ENCODE results near the gene DLL3. TPM values are rescaled to one million over a fixed set of nuclear protein-coding genes. Genes with fewer than 3 reads are reported as not detected.

Gene DLL3
- total and polyA plus RNA-seq, 9 of the 15 experiments (the other 6 are each of a cell fraction or from before 2014, with no cell fraction given): 0.80 to 6.3 (median 1.2) TPM

- H3K4me2 ChIP-seq (ENCODE audit: insufficient read depth, low read length): peak overlapping the region; percentile 85
- in situ Hi-C loops (cut with MboI): no loop called here
- H4K20me1 ChIP-seq (replicated peaks; ENCODE audit: control insufficient read depth, insufficient read depth, low read length): no peaks in the 10 kb centered on the region
- ATAC-seq (peak; percentile 91), FAIRE-seq (peak; percentile 23), DNase-seq (ENCODE audit: extremely low read depth in 1 of 4, low spot score in 3 of 4) (peak; percentile 90 to 92 (median 92))
- peaks cover 12 to 35% of the 10 kb centered on the region in 2 experiments for H3K4me1 ChIP-seq (replicated peaks in 1 of 2; ENCODE audit: control insufficient read depth in 2 of 2, insufficient read depth in 2 of 2, low read length in 2 of 2)
- H3K9me3 ChIP-seq (replicated peaks; ENCODE audit: control insufficient read depth, insufficient read depth, low read depth, low read length): no peaks in the 10 kb centered on the region
- no peaks in the 10 kb centered on the region for H3K79me2 ChIP-seq (ENCODE audit: control insufficient read depth, insufficient read depth, low read length)
- no peaks in the 10 kb centered on the region for H3K36me3 ChIP-seq (ENCODE audit: control insufficient read depth, insufficient read depth, low read length)
- peak overlapping the region; percentile 52 for H3K4me3 ChIP-seq
- WGBS (ENCODE audit: insufficient coverage, low coverage, missing lambda C conversion rate): 2% methylated on average over 31 of the region's 96 CpGs
- intact Hi-C loops (cut with micrococcal nuclease): no loop called here
- ChIA-PET POLR2A (interaction anchor here (1.0 to 1.9 kb wide), 3 partner anchors 25 to 71 kb away, joined by 3 to 4 read pairs (median 4); partner anchors contain the start of genes EID2B, RPS16 and TIMM50), CTCF (ENCODE audit: low intra/inter-chr PET ratio) (interaction anchor here (0.7 kb wide), 1 partner anchor 975 kb away, joined by 4 read pairs; no protein-coding TSS in a partner anchor)
- H2AFZ ChIP-seq (ENCODE audit: low read depth, low read length): peak overlapping the region; percentile 91
- H3K9me1 ChIP-seq (ENCODE audit: control insufficient read depth, insufficient read depth, low read length): no peaks in the 10 kb centered on the region
- H3K27me3 ChIP-seq (ENCODE audit: control insufficient read depth in 2 of 2, insufficient read depth in 2 of 2, low read length in 2 of 2): no peaks in the 10 kb centered on the region
- peak overlapping the region; percentile 24 to 93 for H3K9ac ChIP-seq (ENCODE audit: insufficient read depth in 1 of 2, low read depth in 2 of 2, low read length in 2 of 2)
- no TSS peak for BruUV-seq (replicated peaks)
- no peak overlapping the region for H3K27ac ChIP-seq (ENCODE audit: extremely low read depth, low read depth, low read length)
- TF ChIP-seq ZBTB11 (CRISPR knock-in tag; IDR thresholded peaks at IDR 0.05): peak in 1 of 3 experiments; percentile 73; a peak in 2 of 6 replicates
- no peak for TF ChIP-seq GTF2A2 (tag; IDR thresholded peaks at IDR 0.05)
- peak in 1 of 2 experiments; percentile 81; a peak in 1 of 4 replicates for TF ChIP-seq TEAD1 (CRISPR knock-in tag; IDR thresholded peaks at IDR 0.05)
- TF ChIP-seq ZNF143 (CRISPR knock-in tag; IDR thresholded peaks at IDR 0.05): no peak
- TF ChIP-seq SP2 (IDR thresholded peaks at IDR 0.05; ENCODE audit: extremely low read depth, low read depth, low read length, poor library complexity, severe bottlenecking): no peak
- TF ChIP-seq, protein P1, sequence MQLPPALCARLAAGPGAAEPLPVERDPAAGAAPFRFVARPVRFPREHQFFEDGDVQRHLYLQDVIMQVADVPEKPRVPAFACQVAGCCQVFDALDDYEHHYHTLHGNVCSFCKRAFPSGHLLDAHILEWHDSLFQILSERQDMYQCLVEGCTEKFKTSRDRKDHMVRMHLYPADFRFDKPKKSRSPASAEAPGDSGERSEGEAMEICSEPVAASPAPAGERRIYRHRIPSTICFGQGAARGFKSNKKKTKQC (CRISPR knock-in tag; IDR thresholded peaks at IDR 0.05): peak; percentile 83; the same call in 1 of the 2 replicates
- peak in 1 of 2 experiments; percentile 61; a peak in 2 of 4 replicates for TF ChIP-seq HDAC1 (IDR thresholded peaks at IDR 0.05)
- no peak for TF ChIP-seq RFX1 (IDR thresholded peaks at IDR 0.05)
- peak; percentile 94 for TF ChIP-seq NCOA6 (IDR thresholded peaks at IDR 0.05)
- TF ChIP-seq, protein P2, sequence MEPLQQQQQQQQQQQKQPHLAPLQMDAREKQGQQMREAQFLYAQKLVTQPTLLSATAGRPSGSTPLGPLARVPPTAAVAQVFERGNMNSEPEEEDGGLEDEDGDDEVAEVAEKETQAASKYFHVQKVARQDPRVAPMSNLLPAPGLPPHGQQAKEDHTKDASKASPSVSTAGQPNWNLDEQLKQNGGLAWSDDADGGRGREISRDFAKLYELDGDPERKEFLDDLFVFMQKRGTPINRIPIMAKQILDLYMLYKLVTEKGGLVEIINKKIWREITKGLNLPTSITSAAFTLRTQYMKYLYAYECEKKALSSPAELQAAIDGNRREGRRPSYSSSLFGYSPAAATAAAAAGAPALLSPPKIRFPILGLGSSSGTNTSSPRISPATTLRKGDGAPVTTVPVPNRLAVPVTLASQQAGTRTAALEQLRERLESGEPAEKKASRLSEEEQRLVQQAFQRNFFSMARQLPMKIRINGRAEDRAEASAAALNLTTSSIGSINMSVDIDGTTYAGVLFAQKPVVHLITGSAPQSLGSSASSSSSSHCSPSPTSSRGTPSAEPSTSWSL (CRISPR knock-in tag; IDR thresholded peaks at IDR 0.05; ENCODE audit: borderline replicate concordance): peak; percentile 35; the same call in 1 of the 2 replicates
- peak; percentile 70; the same call in 1 of the 2 replicates for TF ChIP-seq HDAC2 (IDR thresholded peaks at IDR 0.05)
- peak; percentile 59; the same call in 1 of the 2 replicates for TF ChIP-seq MXI1 (IDR thresholded peaks at IDR 0.05; ENCODE audit: low read depth, low read length)
- TF ChIP-seq ZNF316 (IDR thresholded peaks at IDR 0.05): no peak
- TF ChIP-seq NR1H2 (CRISPR knock-in tag; IDR thresholded peaks at IDR 0.05): peak; percentile 50; the same call in 1 of the 2 replicates
Observed at GRCh38 chr19:39506944-39507714, 8.4 kb downstream of the DLL3 start.

Measured in K562 (cell line).